Bronchial epithelial cell (primary cell): ENCODE results near the gene TFR2. TPM values are rescaled to one million over a fixed set of nuclear protein-coding genes. Genes with fewer than 3 reads are reported as not detected.

ENCODE experiments used
- DNase-seq: peaks from one replicate; pipeline ENCODE4 v3.0.0-alpha.2; 2010; ENCODE audit warnings: low read depth
- FAIRE-seq: peaks from 2 replicates; lab custom pipeline; 2011; peaks lifted over from hg19 to GRCh38; lab: Jason Lieb, UNC
- H3K27me3 ChIP-seq: 2 replicates; pipeline ENCODE4 v1.5.1; 2011; ENCODE audit warnings: low read length; ENCODE audit not compliant: control insufficient read depth, insufficient read depth
- H3K36me3 ChIP-seq: 2 replicates; pipeline ENCODE4 v1.5.1; 2011; ENCODE audit warnings: low read length; ENCODE audit not compliant: control insufficient read depth, insufficient read depth
- H3K4me3 ChIP-seq: 2 replicates; pipeline ENCODE4 v1.5.1; 2011; ENCODE audit warnings: mild to moderate bottlenecking, low read depth, low read length, control low read depth
- total RNA-seq: library from RNA; depleted of rRNA; stranded (reverse); fragments of >200 nt; gene quantifications from 2 replicates; pipeline ENCODE4 v1.2.1, GENCODE V29; 2014
- TF ChIP-seq, protein P1 (sequence below): IDR thresholded peaks from 2 replicates; pipeline ENCODE4 v1.5.1; 2011; ENCODE audit warnings: mild to moderate bottlenecking, moderate library complexity, low read length, control low read depth, inconsistent platforms; ENCODE audit not compliant: insufficient read depth, severe bottlenecking

The TFR2 gene
- total RNA-seq, 1 donor from 2014 or later = not detected

DNA sequence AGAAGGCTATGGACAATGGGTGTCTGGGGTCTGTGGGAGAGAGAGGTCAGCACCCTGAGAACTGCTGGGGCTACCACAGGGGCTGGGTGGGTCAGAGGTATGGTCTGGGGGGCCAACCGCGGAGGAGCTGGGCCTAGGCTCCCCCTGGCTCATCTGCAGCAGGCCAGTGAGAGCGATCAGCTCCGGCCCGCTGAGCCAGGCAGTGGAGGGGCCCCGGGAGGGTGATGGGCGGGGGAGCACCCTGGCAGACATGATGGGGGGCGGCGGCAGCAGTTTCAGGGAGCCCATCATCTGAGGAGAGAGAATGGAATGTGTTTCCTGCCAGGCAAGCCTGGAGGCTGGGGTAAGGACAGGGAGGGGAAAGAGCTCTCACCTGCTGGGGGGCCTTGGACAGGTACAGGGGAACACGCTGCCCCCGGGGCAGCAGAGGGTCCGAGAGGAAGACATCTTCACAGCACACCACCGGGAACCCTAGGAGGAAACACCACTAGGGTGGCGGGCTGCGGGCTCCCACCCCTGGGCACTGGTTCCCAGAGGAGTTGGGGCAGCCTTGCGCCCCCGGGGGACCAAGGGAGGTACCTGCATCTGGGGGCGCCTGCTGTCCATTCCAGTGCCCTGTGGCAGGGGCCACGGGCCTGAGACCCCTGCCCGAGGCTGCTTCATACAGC is 68.9 kb downstream of the TFR2 start:
- DNase-seq (no peak), FAIRE-seq (no peak)
- Histone ChIP-seq H3K36me3 (peaks cover 21% of the 10 kb centered on the region), H3K4me3 (no peak overlapping the region), H3K27me3 (no peaks in the 10 kb centered on the region)
- TF ChIP-seq, protein P1, sequence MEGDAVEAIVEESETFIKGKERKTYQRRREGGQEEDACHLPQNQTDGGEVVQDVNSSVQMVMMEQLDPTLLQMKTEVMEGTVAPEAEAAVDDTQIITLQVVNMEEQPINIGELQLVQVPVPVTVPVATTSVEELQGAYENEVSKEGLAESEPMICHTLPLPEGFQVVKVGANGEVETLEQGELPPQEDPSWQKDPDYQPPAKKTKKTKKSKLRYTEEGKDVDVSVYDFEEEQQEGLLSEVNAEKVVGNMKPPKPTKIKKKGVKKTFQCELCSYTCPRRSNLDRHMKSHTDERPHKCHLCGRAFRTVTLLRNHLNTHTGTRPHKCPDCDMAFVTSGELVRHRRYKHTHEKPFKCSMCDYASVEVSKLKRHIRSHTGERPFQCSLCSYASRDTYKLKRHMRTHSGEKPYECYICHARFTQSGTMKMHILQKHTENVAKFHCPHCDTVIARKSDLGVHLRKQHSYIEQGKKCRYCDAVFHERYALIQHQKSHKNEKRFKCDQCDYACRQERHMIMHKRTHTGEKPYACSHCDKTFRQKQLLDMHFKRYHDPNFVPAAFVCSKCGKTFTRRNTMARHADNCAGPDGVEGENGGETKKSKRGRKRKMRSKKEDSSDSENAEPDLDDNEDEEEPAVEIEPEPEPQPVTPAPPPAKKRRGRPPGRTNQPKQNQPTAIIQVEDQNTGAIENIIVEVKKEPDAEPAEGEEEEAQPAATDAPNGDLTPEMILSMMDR = no peak

DNA sequence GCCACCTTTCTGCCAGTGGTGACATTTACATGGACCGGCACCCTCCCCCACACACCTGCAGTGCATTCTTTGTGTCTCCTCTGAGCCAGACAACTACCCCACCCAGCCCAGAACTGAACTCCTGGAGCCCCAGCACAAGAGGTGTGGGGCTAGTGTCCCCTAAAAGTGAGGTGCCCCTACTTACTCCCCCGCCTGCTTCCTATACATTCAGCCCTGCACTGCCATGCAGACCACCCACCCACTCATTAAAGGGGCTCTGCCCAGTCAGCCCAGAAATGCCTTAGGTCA is 69.6 kb downstream of the TFR2 start:
- TF ChIP-seq, protein P1 = no peak
- DNase-seq (no peak), FAIRE-seq (no peak)

DNA sequence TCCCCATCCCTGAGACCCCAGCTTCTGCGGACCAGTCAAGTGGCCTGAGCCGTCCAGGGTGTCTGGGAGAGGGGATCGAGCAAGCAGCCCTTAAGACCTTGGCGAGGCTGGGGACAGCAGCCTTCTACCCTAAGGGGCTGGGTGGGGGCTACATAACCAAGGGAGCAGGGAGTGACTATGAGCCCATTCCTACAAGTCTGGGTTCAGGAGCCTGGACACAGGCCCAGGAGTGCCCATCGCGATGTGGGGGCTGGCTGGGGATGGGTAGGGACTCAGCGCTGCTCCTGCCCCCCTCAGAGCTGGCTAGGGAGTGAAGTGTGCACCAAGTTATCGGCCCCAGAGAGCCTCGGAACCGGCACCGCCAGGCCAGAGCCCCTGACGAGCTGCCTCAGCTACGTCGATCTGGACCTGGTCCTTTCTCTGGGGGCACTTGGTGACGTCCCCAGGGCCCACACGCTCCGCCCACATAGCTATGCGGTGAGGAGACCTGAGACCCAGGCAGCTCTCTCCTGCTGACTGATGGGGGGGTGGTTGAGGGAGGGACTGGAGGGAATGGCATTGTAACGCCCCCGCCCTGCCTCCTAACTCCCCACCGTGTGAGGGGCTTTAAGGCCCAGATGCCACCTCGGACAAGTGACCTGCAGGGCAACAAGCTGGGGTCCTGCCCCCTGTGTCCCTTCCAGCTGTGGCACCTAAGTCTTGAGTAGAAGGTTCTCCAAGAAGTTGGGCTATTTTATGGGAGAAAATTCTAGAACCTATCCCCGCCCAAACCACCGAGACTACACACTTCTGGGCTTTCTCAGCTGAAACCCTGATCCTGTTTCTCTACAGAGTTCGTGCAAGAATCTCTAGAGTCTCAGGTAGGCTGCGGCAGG is 70.2 kb downstream of the TFR2 start:
- Histone ChIP-seq H3K27me3 (no peaks in the 10 kb centered on the region), H3K36me3 (peaks cover 16% of the 10 kb centered on the region), H3K4me3 (no peak overlapping the region)
- DNase-seq (no peak), FAIRE-seq (no peak)
- TF ChIP-seq, protein P1 = no peak

More for the DNA sequence above, 69.6 kb downstream of the TFR2 start:
- H3K4me3 ChIP-seq = no peak overlapping the region
- no peaks in the 10 kb centered on the region for H3K27me3 ChIP-seq
- peaks cover 19% of the 10 kb centered on the region for H3K36me3 ChIP-seq

Other genes with a start within 250 kb of the TFR2 start
- 1.3 and 2.0 TPM in 2 replicates for gene ZCWPW1, start 212.8 kb downstream of the TFR2 start, total RNA-seq
- gene MEPCE, start 211.7 kb downstream of the TFR2 start, total RNA-seq = 18.7 and 20.7 TPM in 2 replicates
- gene PPP1R35, start 205.1 kb downstream of the TFR2 start, total RNA-seq = 32.8 and 34.2 TPM in 2 replicates
- 0.38 and 0.53 TPM in 2 replicates for gene SPACDR, start 177.3 kb downstream of the TFR2 start, total RNA-seq
- 7.6 and 12.7 TPM in 2 replicates for gene TSC22D4, start 162.3 kb downstream of the TFR2 start, total RNA-seq
- under 0.01 and 0.64 TPM in 2 replicates for gene NYAP1, start 157.6 kb downstream of the TFR2 start, total RNA-seq
- gene AGFG2, start 102.3 kb downstream of the TFR2 start, total RNA-seq = 1.3 and 2.3 TPM in 2 replicates
- gene SAP25, start 67.7 kb downstream of the TFR2 start, total RNA-seq = not detected in 2 replicates
- 3.9 and 8.2 TPM in 2 replicates for gene LRCH4, start 55.4 kb downstream of the TFR2 start, total RNA-seq
- 0.38 and 0.53 TPM in 2 replicates for gene FBXO24, start 55.2 kb downstream of the TFR2 start, total RNA-seq
- gene PCOLCE, start 39.2 kb downstream of the TFR2 start, total RNA-seq = 0.38 and 0.53 TPM in 2 replicates
- 1.8 and 1.9 TPM in 2 replicates for gene MOSPD3, start 29.0 kb downstream of the TFR2 start, total RNA-seq
- not detected in 2 replicates for gene ACTL6B, start 14.9 kb upstream of the TFR2 start, total RNA-seq
- 66.1 and 88.7 TPM in 2 replicates for gene GNB2, start 32.2 kb upstream of the TFR2 start, total RNA-seq
- 9.9 and 14.2 TPM in 2 replicates for gene GIGYF1, start 52.7 kb upstream of the TFR2 start, total RNA-seq
- gene POP7, start 64.6 kb upstream of the TFR2 start, total RNA-seq = 33.8 and 40.8 TPM in 2 replicates
- not detected in 2 replicates for gene EPO, start 78.9 kb upstream of the TFR2 start, total RNA-seq
- not detected in 2 replicates for gene ZAN, start 92.0 kb upstream of the TFR2 start, total RNA-seq
- gene EPHB4, start 186.0 kb upstream of the TFR2 start, total RNA-seq = 104 and 153 TPM in 2 replicates
- 6.5 and 7.6 TPM in 2 replicates for gene SLC12A9, start 211.2 kb upstream of the TFR2 start, total RNA-seq
- 33.0 and 70.3 TPM in 2 replicates for gene TRIP6, start 225.8 kb upstream of the TFR2 start, total RNA-seq
- 26.9 and 29.3 TPM in 2 replicates for gene SRRT, start 233.6 kb upstream of the TFR2 start, total RNA-seq
- 4.2 and 4.7 TPM in 2 replicates for gene UFSP1, start 248.2 kb upstream of the TFR2 start, total RNA-seq